Body of pancreas (tissue), 4 donors: ENCODE results near the gene PHLDB3. TPM values are rescaled to one million over a fixed set of nuclear protein-coding genes. Genes with fewer than 3 reads are reported as not detected.
"Not testable (repeated sequence)": the region's sequence is repeated elsewhere in the genome, so short reads cannot be mapped to it uniquely, and the experiment has no call there.

Experiments
- ATAC-seq: fragments of 150-250 bp; one replicate; pipeline ENCODE4 v1.9.1; 2016
- DNase-seq, 4 donors: peaks; one replicate each; pipeline ENCODE4 v3.0.0-alpha.2; 2019
- H3K27ac ChIP-seq, 4 donors: fragments of 200-600 bp; sonication (generic); 1 replicate in 3 of 4; 2 replicates in 1 of 4; pipeline versions ENCODE4 v1.5.1 to v1.6.1; 2016 to 2019; ENCODE audit warnings: mild to moderate bottlenecking in 1 of 4, mixed read lengths in 1 of 4, moderate library complexity in 1 of 4
- H3K27me3 ChIP-seq, 2 donors: fragments of 200-600 bp; sonication (generic); one replicate each; pipeline ENCODE4 v1.6.0; 2016; ENCODE audit warnings: mild to moderate bottlenecking in 1 of 2
- H3K36me3 ChIP-seq, 2 donors: fragments of 200-600 bp; sonication (generic); replicated peaks in 1 of 2; 2 replicates each; pipeline ENCODE4 v1.5.1; 2016; ENCODE audit warnings: low read depth in 2 of 2; ENCODE audit not compliant: insufficient read depth in 1 of 2
- H3K4me1 ChIP-seq: fragments of 200-600 bp; sonication (generic); one replicate; pipeline ENCODE4 v1.6.0; 2016
- H3K4me3 ChIP-seq, 2 donors: fragments of 200-600 bp; sonication (generic); 1 replicate in 1 of 2; 2 replicates in 1 of 2; pipeline ENCODE4 v1.5.1; 2016 to 2019
- H3K9me3 ChIP-seq, 3 donors: fragments of 200-600 bp; sonication (generic); 1 replicate in 2 of 3; 2 replicates in 1 of 3; pipeline ENCODE4 v1.5.1; 2016
- CTCF ChIP-seq, 7 experiments: fragments of 450-650 bp in 4 of 7; fragments of 200-600 bp in 3 of 7; sonication (generic) in 3 of 7; IDR thresholded peaks; one replicate each; pipeline ENCODE4 v1.5.1; 2016 to 2019; ENCODE audit warnings: antibody characterized with exemption in 7 of 7
- POLR2A ChIP-seq, 3 donors: fragments of 450-650 bp; IDR thresholded peaks; one replicate each; pipeline ENCODE4 v1.6.1; 2016; ENCODE audit warnings: antibody characterized with exemption in 3 of 3, mild to moderate bottlenecking in 2 of 3
- WGBS, 2 donors: methylation state at CpG; one replicate each; pipeline ENCODE4 v1.1.5; 2017; 5-methylcytosine and 5-hydroxymethylcytosine counted together
- intact Hi-C: fragments of 100-400 bp; cut with DNase I; formaldehyde crosslinking; loops from one replicate; pipeline ENCODE4 v1.15.1; 2023
- total RNA-seq, 2 donors: library from RNA; depleted of rRNA; stranded (reverse); fragments of >200 nt; gene quantifications; one replicate each; pipeline ENCODE4 v1.1.0, GENCODE V29; 2016

PHLDB3 gene
- total RNA-seq, 2 donors from 2014 or later = 14.5 to 16.9 TPM

GRCh38 chr19:43519436-43520088, 15.0 kb upstream of the PHLDB3 start:
- ATAC-seq (peak; percentile 77), DNase-seq (peak; percentile 81 to 86 (median 82))
- no peaks in the 10 kb centered on the region for H3K27me3 ChIP-seq
- intact Hi-C loops = loop anchor here (2.0 kb wide), 1 partner anchor 73 kb away; no protein-coding TSS in a partner anchor
- no peaks in the 10 kb centered on the region for H3K9me3 ChIP-seq
- H3K36me3 ChIP-seq = no peaks in the 10 kb centered on the region
- TF ChIP-seq CTCF (IDR thresholded peaks at IDR 0.05) (peak; percentile 73 to 90 (median 86)), POLR2A (IDR thresholded peaks at IDR 0.05) (no peak)
- peaks cover 1% of the 10 kb centered on the region for H3K4me1 ChIP-seq
- 42 to 45% methylated on average over 10 of the region's 10 CpGs for WGBS, 2 donors
- no peak overlapping the region for H3K27ac ChIP-seq
- H3K4me3 ChIP-seq = no peak overlapping the region

- no peak for TF ChIP-seq POLR2A (IDR thresholded peaks at IDR 0.05)
- no peak for TF ChIP-seq CTCF (IDR thresholded peaks at IDR 0.05)
- WGBS, 2 donors = 90 to 93% methylated on average over 3 to 4 of the region's 4 CpGs
- intact Hi-C loops = loop anchor here (2.0 kb wide), 1 partner anchor 71 kb away; no protein-coding TSS in a partner anchor
- Histone ChIP-seq H3K36me3 (no peaks in the 10 kb centered on the region), H3K4me1 (no peaks in the 10 kb centered on the region), H3K27me3 (no peaks in the 10 kb centered on the region), H3K4me3 (no peak overlapping the region), H3K27ac (no peak overlapping the region), H3K9me3 (no peaks in the 10 kb centered on the region)
- ATAC-seq (no peak), DNase-seq (no peak)
Observed at GRCh38 chr19:43518051-43518450, 13.5 kb upstream of the PHLDB3 start.

- not testable (repeated sequence) for ATAC-seq, H3K27me3 ChIP-seq, H3K9me3 ChIP-seq
Observed at GRCh38 chr19:43512399-43512798, 7.9 kb upstream of the PHLDB3 start.

GRCh38 chr19:43511324-43511723, 6.8 kb upstream of the PHLDB3 start:
- no peak for ATAC-seq
- TF ChIP-seq CTCF (IDR thresholded peaks at IDR 0.05) (no peak), POLR2A (IDR thresholded peaks at IDR 0.05) (no peak)
- Histone ChIP-seq H3K4me3 (no peak overlapping the region), H3K36me3 (peaks cover 0 to 2% of the 10 kb centered on the region in 2 donors), H3K27me3 (no peaks in the 10 kb centered on the region), H3K27ac (no peak overlapping the region), H3K9me3 (no peaks in the 10 kb centered on the region), H3K4me1 (no peaks in the 10 kb centered on the region)
- intact Hi-C loops = no loop called here
- WGBS, 2 donors = 90 to 100% methylated on average over 3 to 5 of the region's 5 CpGs
- no peak for DNase-seq

More at GRCh38 chr19:43512399-43512798, 7.9 kb upstream of the PHLDB3 start:
- H3K4me3 ChIP-seq, intact Hi-C loops, H3K4me1 ChIP-seq, H3K27ac ChIP-seq, DNase-seq, H3K36me3 ChIP-seq: not testable (repeated sequence)

- no peaks in the 10 kb centered on the region for H3K27me3 ChIP-seq
- no peaks in the 10 kb centered on the region for H3K9me3 ChIP-seq
- intact Hi-C loops = no loop called here
- H3K4me1 ChIP-seq = no peaks in the 10 kb centered on the region
- DNase-seq = no peak
- H3K36me3 ChIP-seq = peaks cover 0 to 2% of the 10 kb centered on the region in 2 donors
- WGBS, 2 donors = 99% methylated on average over 9 of the region's 9 CpGs
- no peak for ATAC-seq
- H3K4me3 ChIP-seq = no peak overlapping the region
- no peak overlapping the region for H3K27ac ChIP-seq
- no peak for TF ChIP-seq CTCF (IDR thresholded peaks at IDR 0.05)
- TF ChIP-seq POLR2A (IDR thresholded peaks at IDR 0.05) = no peak
Observed at GRCh38 chr19:43510713-43511112, 6.2 kb upstream of the PHLDB3 start.
